GM12801 (cell line): ENCODE results near the gene KMT2D.

Experiments used
- TF ChIP-seq, protein P1 (sequence below): IDR thresholded peaks from one replicate; pipeline ENCODE4 v1.5.1; 2011; ENCODE audit warnings: control low read depth; ENCODE audit not compliant: insufficient read length; ENCODE audit errors: extremely low read depth

The KMT2D gene

DNA sequence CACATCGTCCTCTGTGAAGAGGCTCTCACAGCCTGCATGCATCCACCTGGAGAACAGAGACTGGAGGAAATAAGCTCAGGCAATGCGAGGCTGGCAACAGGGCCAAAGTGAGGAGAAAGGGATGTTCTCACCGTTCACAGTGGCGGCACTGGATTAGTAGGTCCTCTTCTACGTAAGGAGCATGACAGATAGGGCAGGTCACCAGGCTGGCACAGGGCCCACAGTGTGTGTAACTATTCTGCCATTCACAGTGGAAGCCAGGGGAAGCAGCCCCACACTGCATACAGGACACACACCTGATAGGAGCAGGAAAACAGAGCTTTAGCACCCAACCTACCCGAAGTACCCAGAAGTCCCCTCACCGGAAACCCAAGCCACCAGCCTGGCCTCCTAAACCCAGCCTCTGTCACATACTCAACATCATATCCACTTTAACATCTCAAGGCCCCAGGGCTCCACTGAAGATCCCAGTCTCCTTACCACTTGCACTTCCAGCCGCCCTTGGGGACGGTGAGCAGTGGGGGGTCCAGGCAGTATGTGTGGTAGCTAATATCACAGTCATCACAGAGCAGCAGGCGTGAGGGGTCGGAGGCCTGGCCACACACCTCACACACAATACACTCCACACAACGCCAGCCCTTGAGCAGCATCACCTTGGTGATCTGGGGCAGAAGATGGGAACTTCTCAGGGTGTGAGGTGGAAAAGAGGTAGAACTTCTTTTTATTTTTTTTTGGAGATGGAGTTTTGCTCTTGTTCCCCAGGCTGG, 14.3 kb downstream of the KMT2D start:
- TF ChIP-seq, protein P1, sequence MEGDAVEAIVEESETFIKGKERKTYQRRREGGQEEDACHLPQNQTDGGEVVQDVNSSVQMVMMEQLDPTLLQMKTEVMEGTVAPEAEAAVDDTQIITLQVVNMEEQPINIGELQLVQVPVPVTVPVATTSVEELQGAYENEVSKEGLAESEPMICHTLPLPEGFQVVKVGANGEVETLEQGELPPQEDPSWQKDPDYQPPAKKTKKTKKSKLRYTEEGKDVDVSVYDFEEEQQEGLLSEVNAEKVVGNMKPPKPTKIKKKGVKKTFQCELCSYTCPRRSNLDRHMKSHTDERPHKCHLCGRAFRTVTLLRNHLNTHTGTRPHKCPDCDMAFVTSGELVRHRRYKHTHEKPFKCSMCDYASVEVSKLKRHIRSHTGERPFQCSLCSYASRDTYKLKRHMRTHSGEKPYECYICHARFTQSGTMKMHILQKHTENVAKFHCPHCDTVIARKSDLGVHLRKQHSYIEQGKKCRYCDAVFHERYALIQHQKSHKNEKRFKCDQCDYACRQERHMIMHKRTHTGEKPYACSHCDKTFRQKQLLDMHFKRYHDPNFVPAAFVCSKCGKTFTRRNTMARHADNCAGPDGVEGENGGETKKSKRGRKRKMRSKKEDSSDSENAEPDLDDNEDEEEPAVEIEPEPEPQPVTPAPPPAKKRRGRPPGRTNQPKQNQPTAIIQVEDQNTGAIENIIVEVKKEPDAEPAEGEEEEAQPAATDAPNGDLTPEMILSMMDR = no peak

DNA sequence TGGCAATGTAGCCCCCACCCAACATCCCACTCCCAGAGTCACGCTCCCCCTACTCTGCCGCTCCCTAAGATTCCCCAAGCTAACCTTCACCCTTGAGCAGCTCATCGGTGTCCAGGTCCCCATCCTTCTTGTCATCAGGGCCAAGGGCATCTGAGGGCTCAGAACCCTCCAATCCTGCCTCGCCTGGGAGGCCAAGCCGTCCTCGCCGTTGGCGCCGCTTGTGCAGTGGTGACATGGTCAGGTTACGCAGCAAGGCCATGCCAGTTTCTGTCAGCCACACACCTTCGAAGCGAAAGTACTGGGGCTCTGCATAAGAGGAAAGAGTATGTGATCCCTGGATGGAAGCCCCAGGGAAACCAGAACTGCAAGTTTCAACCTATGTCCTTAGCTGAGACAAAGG, 15.9 kb downstream of the KMT2D start:
- TF ChIP-seq, protein P1 = no peak

DNA sequence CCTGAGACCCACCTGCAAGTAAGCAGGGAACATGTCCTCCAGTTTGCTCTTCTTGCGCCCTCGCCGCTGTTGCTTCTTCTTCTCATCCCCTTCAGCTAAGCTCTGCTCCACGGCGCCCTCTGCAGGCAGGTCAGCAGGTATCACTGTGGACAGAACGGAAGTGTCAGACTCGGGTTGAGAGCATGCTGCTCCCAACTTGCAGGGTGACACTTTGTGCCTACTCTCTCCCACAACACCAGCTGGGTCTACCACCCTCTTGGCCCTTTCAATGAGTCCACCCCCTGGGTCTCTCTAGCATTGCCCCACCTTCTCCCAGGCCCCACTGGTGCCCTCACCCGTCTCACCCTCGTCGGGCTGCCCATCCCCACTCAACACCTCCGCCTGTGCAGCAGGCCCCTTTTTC, 16.7 kb downstream of the KMT2D start:
- TF ChIP-seq, protein P1 = no peak

DNA sequence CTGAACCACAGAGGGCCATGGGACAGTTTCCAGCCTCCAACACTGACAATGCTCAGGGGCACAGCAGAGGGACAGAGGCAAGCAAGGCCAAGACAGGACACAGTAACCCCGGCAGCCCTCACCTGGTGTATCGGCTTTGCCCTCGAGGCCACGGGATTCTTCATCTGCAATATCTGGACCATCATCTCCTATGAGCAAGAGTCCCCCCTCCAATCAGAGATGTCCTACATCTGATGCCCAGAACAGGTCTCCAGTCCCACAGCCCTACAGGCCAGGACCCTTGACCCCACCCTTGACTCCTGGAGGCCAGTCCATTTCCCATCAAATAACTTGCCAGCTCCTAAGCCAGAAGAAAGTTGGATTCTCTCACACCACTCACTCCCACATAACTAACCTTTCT, 17.4 kb downstream of the KMT2D start:
- TF ChIP-seq, protein P1 = no peak

- TF ChIP-seq, protein P1 = no peak
Observed at GRCh38 chr12:49041881-49042484, 18.6 kb downstream of the KMT2D start.

GRCh38 chr12:49041036-49041880, 19.3 kb downstream of the KMT2D start:
- TF ChIP-seq, protein P1 = no peak

- TF ChIP-seq, protein P1 = no peak
Observed at GRCh38 chr12:49040364-49040855, 20.2 kb downstream of the KMT2D start.
